ENCODE data around the gene PCSK2.
A peak's percentile ranks its signal among the peaks of the same experiment; 100 is the strongest.

The PCSK2 gene

GRCh38 chr20:17406051-17406590 lies 179.3 kb downstream of the PCSK2 start:
- DNase-seq = no peak

GRCh38 chr20:17407550-17407949 lies 180.7 kb downstream of the PCSK2 start:
- DNase-seq = no peak

GRCh38 chr20:17417225-17417624 lies 190.4 kb downstream of the PCSK2 start:
- DNase-seq = no peak

DNA sequence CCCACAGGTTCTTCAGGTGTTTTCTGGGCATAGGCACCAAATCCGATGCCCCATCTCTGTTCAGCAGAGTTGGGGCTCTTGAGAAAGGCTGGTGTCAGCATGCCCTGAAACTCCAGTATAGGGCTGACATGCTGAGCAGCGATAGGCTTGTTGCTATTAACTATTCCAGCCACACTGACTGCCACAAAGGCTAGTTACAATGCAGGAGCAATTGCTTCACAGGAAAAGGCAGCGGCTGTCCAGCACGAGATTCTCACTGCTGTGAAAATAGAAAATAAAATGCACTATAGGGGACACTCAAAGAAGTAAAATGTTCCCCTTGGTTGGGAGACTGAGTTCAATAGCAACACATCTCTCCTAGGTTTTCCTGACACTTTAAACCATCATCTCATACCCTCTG lies 191.9 kb downstream of the PCSK2 start:
- DNase-seq = no peak

DNA sequence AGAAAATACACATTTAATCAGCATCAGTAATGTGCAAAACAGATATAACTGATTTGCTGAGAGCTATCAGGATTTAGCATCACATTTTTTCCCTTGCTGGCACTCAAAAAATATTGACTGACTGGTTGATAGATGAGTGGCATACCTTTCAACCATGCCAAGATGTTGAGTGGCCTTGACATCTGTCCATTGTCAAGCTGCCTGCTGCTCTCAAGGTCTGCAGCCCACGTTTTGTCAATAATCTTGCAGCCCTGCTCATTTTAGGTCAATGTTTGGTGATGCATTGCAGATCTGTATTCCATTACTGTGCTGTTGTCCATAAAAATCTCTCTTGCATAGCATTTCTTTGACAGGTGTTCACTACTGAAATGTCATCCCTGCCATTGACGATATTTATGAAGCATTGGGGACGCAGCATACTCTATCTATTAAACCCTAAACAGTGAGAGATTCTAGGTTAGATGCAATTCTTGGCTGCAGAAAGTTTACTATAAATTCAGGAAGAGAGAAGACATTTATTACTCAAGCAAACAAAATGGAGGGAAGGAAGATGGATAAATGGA lies 192.7 kb downstream of the PCSK2 start:
- DNase-seq = no peak

- no peak for DNase-seq
Measured at GRCh38 chr20:17421493-17421892, 194.7 kb downstream of the PCSK2 start.

DNA sequence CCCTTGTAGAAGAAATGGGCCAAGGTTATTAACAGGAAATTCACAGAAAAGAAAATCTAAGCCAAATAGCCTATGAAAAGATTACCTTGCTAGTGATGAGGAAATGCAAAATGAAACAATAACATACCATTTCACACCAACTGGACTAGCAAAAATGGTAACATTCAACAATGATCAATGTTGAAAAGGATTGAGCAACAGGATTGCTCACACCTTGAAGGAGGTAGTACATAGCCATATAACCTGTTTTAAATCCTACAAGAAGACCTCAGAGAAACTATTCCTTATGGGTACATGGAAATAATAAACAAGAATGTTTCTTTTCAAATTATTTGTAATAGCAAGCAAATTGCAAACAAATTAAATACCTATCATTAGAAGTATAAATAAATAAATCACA lies 196.9 kb downstream of the PCSK2 start:
- no peak for DNase-seq

DNA sequence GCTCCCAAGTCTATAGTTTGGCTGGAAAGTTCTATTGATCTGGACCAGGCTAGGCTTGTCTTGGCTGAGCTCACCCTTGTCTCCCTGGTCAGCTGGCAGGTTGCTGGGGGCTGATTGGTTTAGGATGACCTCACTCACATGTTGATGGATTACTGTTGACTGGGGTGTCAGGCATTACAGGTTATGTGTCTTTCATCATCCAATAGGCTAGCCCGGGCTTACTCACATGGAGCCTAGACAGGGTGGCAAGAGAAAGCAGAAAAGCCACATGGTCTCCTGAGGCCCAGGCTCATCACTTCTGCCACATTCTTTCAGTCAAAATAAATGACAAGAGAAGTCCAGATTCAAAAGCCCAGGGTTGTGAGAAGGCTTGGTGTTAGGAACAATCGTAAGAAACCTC lies 200.8 kb downstream of the PCSK2 start:
- DNase-seq = no peak

DNA sequence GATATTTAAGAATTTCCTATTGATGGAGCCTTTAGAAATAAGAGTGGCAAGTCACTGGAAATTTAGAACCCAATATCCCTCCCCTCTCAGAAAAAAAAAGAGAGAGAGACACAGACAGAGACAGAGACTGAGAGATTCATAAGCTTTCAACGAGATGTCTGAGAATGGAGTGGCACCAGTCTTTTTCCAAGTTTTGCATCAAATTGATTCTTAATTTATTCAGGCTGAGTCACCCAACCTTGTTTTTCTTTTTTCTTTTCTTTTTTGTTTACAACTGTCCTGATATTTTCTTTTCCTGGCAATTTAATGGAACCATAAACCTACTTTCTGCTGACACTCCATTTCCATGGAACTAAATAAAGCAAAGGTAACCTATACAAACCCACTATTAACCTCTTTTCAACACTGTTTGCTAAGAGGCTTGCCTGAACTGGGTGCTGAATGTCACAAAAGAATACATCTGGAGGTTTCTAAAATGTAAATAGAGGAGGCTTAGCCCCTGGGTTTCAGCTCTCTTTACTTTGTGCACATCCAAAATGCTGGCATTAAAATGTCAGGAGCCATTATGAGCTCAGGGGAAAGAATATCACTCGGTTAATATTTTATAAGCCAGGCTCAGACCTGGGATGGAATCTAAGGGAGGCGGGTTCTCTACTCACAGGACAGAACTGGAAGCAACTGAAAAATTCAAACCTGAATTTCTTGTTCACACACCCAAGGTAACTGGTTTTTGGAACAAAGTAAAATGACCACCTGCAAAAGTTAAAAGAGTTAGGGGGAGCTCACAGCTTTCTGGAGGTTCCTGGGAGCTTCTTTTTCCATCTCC lies 203.5 kb downstream of the PCSK2 start:
- peak; percentile 100 for DNase-seq

DNA sequence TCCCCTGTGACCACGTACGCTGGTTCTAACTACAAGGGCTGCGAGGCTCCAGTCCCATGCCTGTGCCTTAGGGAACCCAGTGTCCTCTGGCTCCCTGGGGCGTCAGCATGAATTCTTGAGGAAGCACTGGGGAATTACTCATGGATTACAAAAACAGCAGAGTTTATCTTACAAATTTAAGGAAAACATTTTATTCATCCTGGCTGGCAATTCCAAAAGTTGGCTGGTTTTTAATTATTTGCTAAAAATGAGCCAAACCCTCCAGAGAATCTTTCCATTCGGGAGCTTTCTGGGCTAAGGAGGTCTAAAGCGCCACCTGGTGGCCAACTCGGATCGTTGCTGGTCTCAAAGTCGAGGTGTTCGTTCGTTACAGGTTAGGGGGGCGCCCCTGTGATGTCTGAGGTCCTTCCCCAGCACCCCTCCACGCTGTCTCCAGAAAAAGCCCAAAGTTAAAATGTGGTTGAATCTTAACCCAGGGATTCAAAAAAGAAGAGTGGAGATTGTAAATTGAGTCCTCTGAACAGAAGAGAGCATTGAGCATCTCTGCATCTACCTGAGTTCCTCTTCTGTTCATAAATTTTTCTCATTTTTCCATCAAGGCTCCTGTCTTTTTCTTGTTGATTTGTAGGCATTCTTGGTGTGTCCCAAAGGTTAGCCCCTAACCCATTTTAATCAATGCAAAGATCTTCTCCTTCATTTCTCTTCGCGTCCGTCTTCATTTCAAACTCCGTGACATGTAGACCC lies 205.0 kb downstream of the PCSK2 start:
- DNase-seq = peak; percentile 81

DNA sequence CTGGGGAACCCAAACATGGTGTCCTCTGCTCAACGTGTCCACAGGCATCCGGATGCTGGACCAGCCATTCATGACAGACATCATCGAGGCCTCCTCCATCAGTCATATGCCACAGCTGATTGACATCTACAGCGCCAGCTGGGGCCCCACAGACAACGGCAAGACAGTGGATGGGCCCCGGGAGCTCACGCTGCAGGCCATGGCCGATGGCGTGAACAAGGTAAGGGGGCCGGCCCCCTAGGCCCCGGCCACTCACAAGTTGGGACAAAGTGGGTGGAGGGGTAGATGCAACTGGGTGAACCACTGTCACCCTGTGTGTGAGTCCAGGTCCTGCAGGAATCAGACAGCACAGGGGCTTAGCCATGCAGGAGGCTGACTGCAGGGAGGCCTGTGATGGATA lies 209.8 kb downstream of the PCSK2 start:
- no peak for DNase-seq

GRCh38 chr20:17437251-17437650 lies 210.4 kb downstream of the PCSK2 start:
- DNase-seq = no peak

- DNase-seq = no peak
Measured at GRCh38 chr20:17438436-17439039, 211.7 kb downstream of the PCSK2 start.

- no peak for DNase-seq
Measured at GRCh38 chr20:17439616-17440296, 212.9 kb downstream of the PCSK2 start.

DNA sequence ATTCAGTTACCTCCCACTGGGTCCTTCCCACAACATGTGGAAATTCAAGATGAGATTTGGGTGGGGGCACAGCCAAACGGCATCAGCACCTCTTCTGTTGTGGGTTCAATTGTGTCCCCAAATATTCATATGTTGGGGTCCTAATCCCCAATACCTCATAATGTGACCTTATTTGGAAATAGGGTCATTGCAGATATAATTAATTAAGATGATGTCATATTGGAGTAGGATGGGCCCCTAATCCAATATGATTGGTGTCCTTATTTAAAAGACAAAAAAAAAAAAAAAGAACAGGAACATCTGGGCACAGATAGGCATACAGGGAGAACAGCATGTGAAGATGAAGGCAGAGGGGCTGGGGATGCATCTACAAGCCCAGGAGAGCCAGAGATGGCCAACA lies 214.9 kb downstream of the PCSK2 start:
- no peak for DNase-seq

DNA sequence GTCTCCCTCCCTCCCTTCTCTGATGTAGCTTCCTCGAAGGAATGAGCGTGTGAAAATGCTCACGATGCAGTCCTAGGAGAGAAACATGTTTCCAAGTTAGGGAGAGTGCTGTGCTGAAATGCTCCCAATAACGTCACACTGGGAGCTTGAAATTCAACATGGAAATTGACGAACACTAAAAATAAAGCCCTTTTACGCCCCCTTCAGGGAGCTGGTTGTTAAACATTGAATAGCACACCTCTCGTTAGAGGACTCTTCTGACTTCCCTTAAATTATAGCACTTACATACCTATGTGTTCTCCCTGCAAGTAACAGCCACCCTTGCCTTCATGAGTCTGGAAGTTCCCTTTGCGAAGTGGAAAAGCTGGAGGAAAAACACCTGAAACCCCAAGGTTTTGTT lies 215.7 kb downstream of the PCSK2 start:
- no peak for DNase-seq

GRCh38 chr20:17443131-17443858 lies 216.5 kb downstream of the PCSK2 start:
- no peak for DNase-seq

- DNase-seq = no peak
Measured at GRCh38 chr20:17444091-17444490, 217.3 kb downstream of the PCSK2 start.

DNA sequence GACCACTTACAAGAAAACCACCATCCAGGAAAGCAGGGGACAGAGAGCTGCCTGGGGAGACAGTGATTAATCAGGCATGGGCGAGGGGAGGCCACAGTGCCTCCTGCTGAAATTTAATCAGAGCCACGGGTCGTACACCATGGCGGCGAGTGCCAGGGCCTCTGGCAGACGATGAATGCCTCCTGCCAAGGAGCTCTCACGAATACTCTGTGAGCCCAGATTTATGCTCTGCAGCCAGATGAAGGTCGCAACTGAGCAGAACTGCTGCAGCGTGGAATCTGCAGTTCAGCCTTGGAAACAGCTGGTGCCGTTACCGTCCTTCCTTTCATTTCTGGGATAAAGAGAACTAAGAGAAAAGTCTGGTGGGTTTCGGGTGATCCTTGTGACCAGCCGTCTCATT lies 218.7 kb downstream of the PCSK2 start:
- DNase-seq = no peak

DNA sequence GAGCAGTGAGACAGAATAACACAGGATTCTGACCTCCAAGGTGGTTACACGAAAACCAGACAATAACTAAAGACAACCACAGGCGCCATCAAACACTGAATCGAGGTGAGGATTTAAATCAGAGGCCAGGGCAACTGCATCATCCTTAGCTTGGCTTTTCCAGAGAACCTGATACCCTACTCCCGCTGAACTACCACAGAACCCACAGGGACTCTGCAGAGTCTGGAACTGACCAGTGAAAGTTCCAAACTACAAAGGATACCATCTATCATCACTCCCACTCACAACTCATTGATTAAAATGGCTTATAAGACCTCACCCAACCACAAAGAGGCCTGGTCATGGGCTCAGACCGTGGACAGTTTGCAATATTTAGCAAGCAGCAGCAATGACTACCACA lies 219.3 kb downstream of the PCSK2 start:
- no peak for DNase-seq

GRCh38 chr20:17448071-17448470 lies 221.2 kb downstream of the PCSK2 start:
- no peak for DNase-seq

DNA sequence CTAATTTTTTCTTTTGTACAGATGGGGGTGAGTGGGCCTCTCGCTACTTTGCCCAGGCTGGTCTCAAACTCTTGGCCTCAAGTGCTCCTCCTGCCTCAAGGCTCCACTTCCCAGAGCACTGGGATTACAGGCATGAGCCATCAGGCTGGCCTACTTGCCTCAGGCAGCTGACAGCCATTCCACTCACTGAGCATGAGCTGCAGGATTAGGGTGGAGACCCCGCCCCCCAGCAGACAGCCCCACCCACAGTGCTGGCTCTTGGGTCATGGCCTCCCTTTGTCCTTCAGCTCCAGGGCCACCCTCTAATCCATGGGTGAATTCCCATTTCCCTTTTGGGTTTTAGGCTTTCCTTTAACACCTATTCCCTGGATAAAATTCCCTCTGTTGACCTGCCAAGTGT lies 222.2 kb downstream of the PCSK2 start:
- no peak for DNase-seq
